PFSK-1 (cell line): ENCODE results near the gene SLC22A9.

Experiments used
- FOXP2 ChIP-seq: optimal IDR thresholded peaks from 2 replicates; pipeline ENCODE3; 2011; ENCODE audit warnings: borderline replicate concordance, control low read depth, inconsistent platforms; ENCODE audit not compliant: insufficient read depth; ENCODE audit errors: extremely low read length, extremely low read depth
- POLR2AphosphoS5 ChIP-seq: IDR thresholded peaks from 2 replicates; pipeline ENCODE4 v1.6.1; 2012; ENCODE audit warnings: low read depth, mild to moderate bottlenecking, control low read depth, low read length, moderate library complexity
- REST ChIP-seq, 2 experiments: IDR thresholded peaks; 2 replicates each; pipeline versions ENCODE4 v1.6.1 to v1.8.0; 2011 to 2012; ENCODE audit warnings: low read depth in 2 of 2, low read length in 2 of 2, control low read depth in 1 of 2, inconsistent platforms in 1 of 2, mild to moderate bottlenecking in 1 of 2, moderate library complexity in 1 of 2; ENCODE audit not compliant: insufficient read depth in 1 of 2
- SIN3A ChIP-seq: IDR thresholded peaks from 2 replicates; pipeline ENCODE4 v1.6.1; 2012; ENCODE audit warnings: mild to moderate bottlenecking, low read length, moderate library complexity, borderline replicate concordance; ENCODE audit not compliant: insufficient read depth
- TAF1 ChIP-seq: IDR thresholded peaks from 2 replicates; pipeline ENCODE4 v1.6.1; 2012; ENCODE audit warnings: low read length, control low read depth, borderline replicate concordance; ENCODE audit not compliant: insufficient read depth

- no peak for TF ChIP-seq TAF1
- TF ChIP-seq POLR2AphosphoS5, result no peak
- no peak for TF ChIP-seq REST (IDR thresholded peaks at IDR 0.05; ENCODE audit: insufficient read depth in 1 of 2, low read depth in 2 of 2, low read length in 2 of 2)
- no peak for TF ChIP-seq SIN3A
- no peak for TF ChIP-seq FOXP2
Measured at GRCh38 chr11:63444160-63444559, 74.6 kb downstream of the SLC22A9 start.
